Left lung (tissue), 10 donors: Measurements from ENCODE around the gene CDC42EP3. TPM values are rescaled to one million over a fixed set of nuclear protein-coding genes. Genes with fewer than 3 reads are reported as not detected.

ENCODE experiments used
- ATAC-seq: fragments of 200-7000 bp; cut with Tn5 transposase; one replicate; pipeline ENCODE4 v1.9.1; 2020; ENCODE audit warnings: moderate library complexity
- DNase-seq, 4 donors: peaks; one replicate each; pipeline ENCODE4 v3.0.0-alpha.2; 2013 to 2020
- H3K27ac ChIP-seq, 2 donors: fragments of 200-600 bp; sonication (generic) in 1 of 2; one replicate each; pipeline versions ENCODE4 v1.5.0 to v1.8.0; 2020 to 2021
- H3K27me3 ChIP-seq, 2 donors: fragments of 200-600 bp; sonication (generic) in 1 of 2; one replicate each; pipeline versions ENCODE4 v1.5.0 to v1.8.0; 2020 to 2021
- H3K36me3 ChIP-seq, 2 donors: fragments of 200-600 bp; sonication (generic) in 1 of 2; one replicate each; pipeline versions ENCODE4 v1.5.0 to v1.8.0; 2020 to 2021
- H3K4me1 ChIP-seq, 2 donors: fragments of 200-600 bp; one replicate each; pipeline ENCODE4 v1.8.0; 2021
- H3K4me3 ChIP-seq, 2 donors: fragments of 200-600 bp; sonication (generic) in 1 of 2; one replicate each; pipeline versions ENCODE4 v1.5.0 to v1.8.0; 2020 to 2021; ENCODE audit warnings: mild to moderate bottlenecking in 1 of 2
- H3K9me3 ChIP-seq, 2 donors: fragments of 200-600 bp; sonication (generic) in 1 of 2; one replicate each; pipeline versions ENCODE4 v1.5.0 to v1.8.0; 2020 to 2021
- intact Hi-C, 2 donors: fragments of 100-400 bp; cut with DNase I; formaldehyde crosslinking; loops; one replicate each; pipeline versions ENCODE4 v1.11.2 to v1.14.2; 2022
- polyA plus RNA-seq, 6 donors: library from polyadenylated mRNA; unstranded; fragments of 120-200 nt; gene quantifications; one replicate each; pipeline ENCODE4 v1.2.1, GENCODE V29; 2013; ENCODE audit not compliant: insufficient read length in 6 of 6
- total RNA-seq, 2 donors: library from RNA; stranded (reverse); fragmentation: NEBNext Ultra II Directional; extraction: Animal tissue kit (Norgen Biotek cat#: 25700); gene quantifications; one replicate each; pipeline ENCODE4 v1.2.1, GENCODE V29; 2021
- TF ChIP-seq, protein P1 (sequence below), 2 donors: fragments of 200-600 bp; sonication (generic) in 1 of 2; IDR thresholded peaks; one replicate each; pipeline versions ENCODE4 v1.5.0 to v1.8.0; 2021; ENCODE audit warnings: antibody characterized with exemption in 2 of 2
- donor health status: DM: no; HTN: yes; CAD: no.
- donor health status: DM: no; HTN: no; CAD: no.

Gene CDC42EP3
- total and polyA plus RNA-seq, 8 donors: 17.3 to 53.8 (median 25.1) TPM

GRCh38 chr2:37602040-37602439 is 69.4 kb downstream of the CDC42EP3 start:
- H3K27me3 ChIP-seq: no peaks in the 10 kb centered on the region
- no peaks in the 10 kb centered on the region for H3K36me3 ChIP-seq
- no peak for ATAC-seq
- TF ChIP-seq, protein P1, sequence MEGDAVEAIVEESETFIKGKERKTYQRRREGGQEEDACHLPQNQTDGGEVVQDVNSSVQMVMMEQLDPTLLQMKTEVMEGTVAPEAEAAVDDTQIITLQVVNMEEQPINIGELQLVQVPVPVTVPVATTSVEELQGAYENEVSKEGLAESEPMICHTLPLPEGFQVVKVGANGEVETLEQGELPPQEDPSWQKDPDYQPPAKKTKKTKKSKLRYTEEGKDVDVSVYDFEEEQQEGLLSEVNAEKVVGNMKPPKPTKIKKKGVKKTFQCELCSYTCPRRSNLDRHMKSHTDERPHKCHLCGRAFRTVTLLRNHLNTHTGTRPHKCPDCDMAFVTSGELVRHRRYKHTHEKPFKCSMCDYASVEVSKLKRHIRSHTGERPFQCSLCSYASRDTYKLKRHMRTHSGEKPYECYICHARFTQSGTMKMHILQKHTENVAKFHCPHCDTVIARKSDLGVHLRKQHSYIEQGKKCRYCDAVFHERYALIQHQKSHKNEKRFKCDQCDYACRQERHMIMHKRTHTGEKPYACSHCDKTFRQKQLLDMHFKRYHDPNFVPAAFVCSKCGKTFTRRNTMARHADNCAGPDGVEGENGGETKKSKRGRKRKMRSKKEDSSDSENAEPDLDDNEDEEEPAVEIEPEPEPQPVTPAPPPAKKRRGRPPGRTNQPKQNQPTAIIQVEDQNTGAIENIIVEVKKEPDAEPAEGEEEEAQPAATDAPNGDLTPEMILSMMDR (IDR thresholded peaks at IDR 0.05): no peak
- peaks cover 0 to 11% of the 10 kb centered on the region in 2 donors for H3K4me1 ChIP-seq
- H3K27ac ChIP-seq: no peak overlapping the region
- peaks cover 0 to 6% of the 10 kb centered on the region in 2 donors for H3K9me3 ChIP-seq
- DNase-seq: no peak
- intact Hi-C loops: no loop called here
- no peak overlapping the region for H3K4me3 ChIP-seq

- no peak for ATAC-seq
Observed at GRCh38 chr2:37601569-37601968, 69.9 kb downstream of the CDC42EP3 start.

GRCh38 chr2:37600735-37601134 is 70.7 kb downstream of the CDC42EP3 start:
- TF ChIP-seq, protein P1 (IDR thresholded peaks at IDR 0.05): no peak
- no peaks in the 10 kb centered on the region for H3K27me3 ChIP-seq
- no peak overlapping the region for H3K27ac ChIP-seq
- no peak for DNase-seq
- no peak for ATAC-seq
- H3K4me1 ChIP-seq: peaks cover 0 to 11% of the 10 kb centered on the region in 2 donors
- intact Hi-C loops: no loop called here
- no peaks in the 10 kb centered on the region for H3K36me3 ChIP-seq
- no peak overlapping the region for H3K4me3 ChIP-seq
- H3K9me3 ChIP-seq: no peaks in the 10 kb centered on the region

More at GRCh38 chr2:37601569-37601968, 69.9 kb downstream of the CDC42EP3 start:
- Histone ChIP-seq H3K4me3 (no peak overlapping the region), H3K27ac (no peak overlapping the region), H3K4me1 (peaks cover 0 to 11% of the 10 kb centered on the region in 2 donors), H3K9me3 (peaks cover 0 to 6% of the 10 kb centered on the region in 2 donors), H3K36me3 (no peaks in the 10 kb centered on the region), H3K27me3 (no peaks in the 10 kb centered on the region)
- TF ChIP-seq, protein P1 (IDR thresholded peaks at IDR 0.05): no peak
- intact Hi-C loops: no loop called here
- no peak for DNase-seq

DNA sequence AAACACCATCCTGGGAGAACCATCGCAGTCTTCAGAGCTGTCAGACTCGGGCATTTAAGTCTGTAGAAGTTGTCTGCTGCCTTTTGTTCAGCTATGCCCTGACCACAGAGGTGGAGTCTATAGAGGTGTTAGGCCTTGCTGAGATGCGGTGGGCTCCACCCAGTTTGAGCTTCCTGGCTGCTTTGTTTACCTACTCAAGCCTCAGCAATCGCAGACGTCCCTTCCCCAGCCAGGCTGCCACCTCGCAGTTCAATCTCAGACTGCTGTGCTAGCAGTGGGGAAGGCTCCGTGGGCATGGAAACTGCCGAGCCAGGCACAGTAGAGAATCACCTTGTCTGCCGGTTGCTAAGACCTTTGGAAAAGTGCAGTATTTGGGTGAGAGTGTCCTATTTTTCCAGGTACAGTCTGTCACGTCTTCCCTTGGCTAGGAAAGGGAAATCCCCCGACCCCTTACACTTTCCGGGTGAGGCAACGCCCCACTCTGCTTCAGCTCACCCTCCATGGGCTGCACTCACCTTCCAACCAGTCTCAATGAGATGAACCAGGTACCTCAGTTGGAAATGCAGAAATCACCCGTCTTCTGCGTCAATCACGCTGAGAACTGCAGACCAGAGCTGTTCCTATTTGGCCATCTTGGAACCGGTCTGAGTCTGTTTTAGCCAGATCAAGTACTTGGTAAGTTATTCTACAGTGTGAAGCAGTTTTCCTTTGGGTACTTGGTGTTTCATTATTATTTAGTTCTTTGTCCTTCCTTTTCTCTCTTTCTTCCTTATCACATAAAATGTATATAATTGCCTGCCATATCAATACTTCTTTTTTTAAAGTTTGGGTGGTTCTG is 71.5 kb downstream of the CDC42EP3 start:
- peaks cover 0 to under 1% of the 10 kb centered on the region in 2 donors for H3K9me3 ChIP-seq
- no peak for ATAC-seq
- no peak overlapping the region for H3K27ac ChIP-seq
- no peaks in the 10 kb centered on the region for H3K36me3 ChIP-seq
- intact Hi-C loops: no loop called here
- H3K4me3 ChIP-seq: no peak overlapping the region
- TF ChIP-seq, protein P1 (IDR thresholded peaks at IDR 0.05): no peak
- peak in 1 of 4 donors; percentile 51 for DNase-seq
- H3K4me1 ChIP-seq: peaks cover 0 to 11% of the 10 kb centered on the region in 2 donors
- H3K27me3 ChIP-seq: no peaks in the 10 kb centered on the region

DNA sequence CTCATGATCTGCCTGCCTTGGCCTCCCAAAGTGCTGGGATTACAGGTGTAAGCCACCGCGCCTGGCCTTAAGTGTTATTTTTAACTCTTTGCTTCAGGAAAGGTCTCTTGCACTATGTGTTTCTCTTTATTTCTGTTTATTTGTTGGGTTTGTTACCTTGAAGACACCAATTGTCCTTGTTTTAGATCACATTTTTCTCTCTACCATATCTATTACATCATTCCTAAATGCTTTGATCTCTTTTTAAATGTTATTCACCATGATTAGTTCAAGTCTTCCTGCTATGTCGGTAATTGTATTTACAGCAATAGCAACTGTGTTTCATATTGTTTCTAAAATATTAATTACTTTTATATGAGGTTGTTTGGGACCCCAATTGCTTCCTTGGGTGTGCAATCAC is 77.7 kb downstream of the CDC42EP3 start:
- H3K4me1 ChIP-seq: peaks cover 0 to under 1% of the 10 kb centered on the region in 2 donors
- H3K27ac ChIP-seq: no peak overlapping the region
- no peak for ATAC-seq
- intact Hi-C loops: no loop called here
- no peaks in the 10 kb centered on the region for H3K27me3 ChIP-seq
- H3K4me3 ChIP-seq: no peak overlapping the region
- TF ChIP-seq, protein P1 (IDR thresholded peaks at IDR 0.05): no peak
- no peak for DNase-seq
- H3K9me3 ChIP-seq: peaks cover 0 to 9% of the 10 kb centered on the region in 2 donors
- no peaks in the 10 kb centered on the region for H3K36me3 ChIP-seq
